NT2/D1 (cell line): ENCODE results near the gene HFM1.

Experiments
- YY1 ChIP-seq: IDR thresholded peaks from 2 replicates; pipeline ENCODE4 v1.6.1; 2011; ENCODE audit not compliant: insufficient read length, insufficient read depth
- ZNF274 ChIP-seq: IDR thresholded peaks from 2 replicates; pipeline ENCODE4 v1.6.1; 2011; ENCODE audit warnings: mild to moderate bottlenecking, low read depth, low read length

DNA sequence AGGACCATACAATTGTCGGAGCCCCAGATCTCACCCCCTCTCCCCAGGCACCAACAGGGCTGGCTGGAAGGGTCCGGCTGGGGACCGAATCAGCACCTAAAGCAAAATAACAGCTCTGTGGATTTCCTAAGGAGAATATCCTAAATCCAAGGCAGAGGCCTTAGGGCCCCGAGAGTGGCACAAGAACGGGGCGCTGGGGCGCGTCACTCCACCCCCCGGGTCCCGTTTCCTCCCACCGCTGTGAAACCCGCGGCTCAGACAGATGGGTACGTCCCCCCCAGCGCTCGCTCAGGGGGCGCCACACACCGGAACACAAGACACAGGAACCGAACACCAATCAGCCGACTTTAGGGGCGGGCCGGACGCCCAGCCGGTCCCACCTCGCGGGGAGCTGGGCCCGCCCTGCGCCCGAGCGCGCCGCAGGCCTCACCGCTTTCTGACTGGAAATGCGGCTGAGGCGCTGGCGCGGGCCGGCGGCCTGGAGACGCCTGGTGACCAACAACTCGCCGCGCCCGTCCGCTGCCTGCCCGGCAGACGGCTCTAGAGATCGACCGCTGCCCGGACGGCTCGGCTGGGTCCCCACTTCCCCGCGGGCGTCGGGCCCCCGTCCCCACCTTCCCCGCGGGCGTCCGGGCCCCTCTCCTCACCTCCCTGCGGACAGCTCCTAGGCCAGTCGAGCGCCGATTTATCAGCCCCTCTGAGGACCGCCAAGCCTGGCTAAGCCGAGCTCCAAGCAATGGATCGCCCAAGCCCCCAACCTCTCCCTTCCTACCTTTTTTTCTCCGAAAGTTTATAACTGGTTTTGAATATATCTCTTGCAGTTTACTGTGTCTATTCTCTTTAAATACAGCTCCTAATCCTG, at the start of gene HFM1:
- TF ChIP-seq YY1, result no peak
- TF ChIP-seq ZNF274, result no peak
